GM12878 (cell line): ENCODE measurements around the gene NRP2. TPM values are rescaled to one million over a fixed set of nuclear protein-coding genes. Genes with fewer than 3 reads are reported as not detected.

Experiments
- ATAC-seq: fragments of 200-7000 bp; cut with Tn5 transposase; 3 replicates; pipeline ENCODE4 v1.9.1; 2020; ENCODE audit warnings: mild to moderate bottlenecking, moderate library complexity
- BruUV-seq: library from RNA; stranded (reverse); fragments of 400-500 nt; replicated peaks from 2 replicates; lab custom pipeline; 2021; lab: Mats Ljungman, UMichigan
- CTCF ChIA-PET: fragments of 300-600 bp; sonication (Branson Sonifier 250); formaldehyde crosslinking; extraction: SDS; loops from one replicate; lab custom pipeline; 2021; ENCODE audit warnings: inconsistent platforms; lab: Yijun Ruan, JAX
- POLR2A ChIA-PET: fragments of 350-600 bp; formaldehyde crosslinking; extraction: SDS; loops from one replicate; lab custom pipeline; 2021; ENCODE audit warnings: inconsistent platforms; lab: Charles Lee
- RAD21 ChIA-PET: fragments of 300-600 bp; sonication (Branson Sonifier 250); formaldehyde crosslinking; loops from one replicate; lab custom pipeline; 2023; ENCODE audit warnings: antibody characterized with exemption; ENCODE audit not compliant: unreplicated experiment; lab: Charles Lee
- SMC1A ChIA-PET: fragments of 300-600 bp; sonication (Branson Sonifier 250); formaldehyde crosslinking; loops from one replicate; lab custom pipeline; 2023; ENCODE audit not compliant: unreplicated experiment, uncharacterized antibody; lab: Charles Lee
- DNase-seq: peaks from one replicate; pipeline ENCODE4 v3.0.0-alpha.2; 2011; ENCODE audit warnings: low read depth, low spot score
- FAIRE-seq: peaks from 3 replicates; lab custom pipeline; 2011; peaks lifted over from hg19 to GRCh38; lab: Jason Lieb, UNC
- H2AFZ ChIP-seq: 2 replicates; pipeline ENCODE4 v1.6.0; 2011; ENCODE audit warnings: low read depth, low read length, control low read depth; ENCODE audit not compliant: control insufficient read depth
- H3K27ac ChIP-seq: 2 replicates; pipeline ENCODE4 v1.5.1; 2011; ENCODE audit warnings: control low read depth; ENCODE audit not compliant: control insufficient read depth, insufficient read depth
- H3K27me3 ChIP-seq, 2 experiments: replicated peaks in 1 of 2; 2 replicates each; pipeline versions ENCODE4 v1.6.0 to v1.6.1; 2011; ENCODE audit warnings: low read length in 1 of 2; ENCODE audit not compliant: control insufficient read depth in 2 of 2, insufficient read depth in 2 of 2
- H3K36me3 ChIP-seq, 2 experiments: 2 replicates each; pipeline ENCODE4 v1.5.1; 2011; ENCODE audit warnings: low read length in 1 of 2; ENCODE audit not compliant: control insufficient read depth in 2 of 2, insufficient read depth in 2 of 2
- H3K4me1 ChIP-seq: 2 replicates; pipeline ENCODE4 v1.6.1; 2011; ENCODE audit warnings: mild to moderate bottlenecking, low read length, moderate library complexity, mixed read lengths; ENCODE audit not compliant: control insufficient read depth, insufficient read depth
- H3K4me2 ChIP-seq: 2 replicates; pipeline ENCODE4 v1.6.0; 2011; ENCODE audit warnings: control low read depth; ENCODE audit not compliant: control insufficient read depth, insufficient read depth
- H3K4me3 ChIP-seq: fragments of 200-600 bp; sonication (generic); 2 replicates; pipeline ENCODE4 v1.5.1; 2016
- H3K79me2 ChIP-seq: 2 replicates; pipeline ENCODE4 v1.6.0; 2011; ENCODE audit warnings: low read length; ENCODE audit not compliant: control insufficient read depth, insufficient read depth
- H3K9ac ChIP-seq: 2 replicates; pipeline ENCODE4 v1.8.0; 2011; ENCODE audit warnings: low read length, control low read depth, mixed read lengths; ENCODE audit not compliant: control insufficient read depth, insufficient read depth
- H3K9me3 ChIP-seq: replicated peaks from 3 replicates; pipeline ENCODE4 v1.5.1; 2011; ENCODE audit warnings: mild to moderate bottlenecking, low read length; ENCODE audit not compliant: control insufficient read depth, insufficient read depth
- H4K20me1 ChIP-seq: 2 replicates; pipeline ENCODE4 v1.6.0; 2011; ENCODE audit not compliant: control insufficient read depth, insufficient read depth
- IKZF1 ChIP-seq: fragments of 450-650 bp; conservative IDR thresholded peaks from 2 replicates; pipeline ENCODE4 v1.6.1; 2017; ENCODE audit warnings: antibody characterized with exemption, mild to moderate bottlenecking
- ZNF687 ChIP-seq: fragments of 450-650 bp; IDR thresholded peaks from 2 replicates; pipeline ENCODE4 v1.6.1; 2017; ENCODE audit warnings: mild to moderate bottlenecking, moderate library complexity
- WGBS: methylation state at CpG from one replicate; pipeline ENCODE4 v1.1.6; 2016; ENCODE audit warnings: low lambda C conversion rate; ENCODE audit not compliant: insufficient replicate concordance, insufficient coverage; ENCODE audit errors: missing lambda C conversion rate; 5-methylcytosine and 5-hydroxymethylcytosine counted together
- in situ Hi-C: fragments of 300-500 bp; cut with MboI; formaldehyde crosslinking; loops from 9 replicates; pipeline ENCODE4 v1.14.3; 2018; ENCODE audit warnings: mixed read lengths
- intact Hi-C: fragments of 100-400 bp; cut with micrococcal nuclease; formaldehyde crosslinking; loops from one replicate; pipeline ENCODE4 v1.14.2; 2022; ENCODE audit not compliant: unreplicated experiment
- polyA plus RNA-seq, 11 experiments: library from polyadenylated mRNA; depleted of rRNA in 4 of 11; unstranded in 6 of 11; stranded (reverse) in 5 of 11; fragments of >200 nt; fragmentation: Nextera tagmentation in 4 of 11; fragmentation: Illumina TruSeq in 1 of 11; extraction: Ambion mirVana in 4 of 11; extraction: Trizol in 1 of 11; gene quantifications; 1 replicate in 1 of 11; 2 replicates in 10 of 11; pipeline versions ENCODE4 v1.2.1 to v1.2.3, GENCODE V29; 2011 to 2016; ENCODE audit warnings: inconsistent platforms in 2 of 11, missing spikeins in 2 of 11, low read depth in 1 of 11
- total RNA-seq, 4 experiments: library from RNA; depleted of rRNA in 3 of 4; stranded (reverse); fragments of >200 nt in 3 of 4; fragmentation: Illumina TruSeq in 1 of 4; extraction: Trizol in 1 of 4; gene quantifications; 2 replicates each; pipeline versions ENCODE4 v1.2.1 to v1.2.3, GENCODE V29; 2013 to 2021
- TF ChIP-seq, protein P1 (sequence below): fragments of 450-650 bp; IDR thresholded peaks from 2 replicates; pipeline ENCODE4 v1.6.1; 2016; ENCODE audit warnings: mild to moderate bottlenecking, moderate library complexity, borderline replicate concordance

NRP2 gene
- total and polyA plus RNA-seq, 10 of the 15 experiments (the other 5 are each of a cell fraction or from before 2014, with no cell fraction given): 0.06 to 1.2 (median 0.46) TPM

GRCh38 chr2:205787761-205788160, 105.5 kb downstream of the NRP2 start:
- no peaks in the 10 kb centered on the region for H3K79me2 ChIP-seq
- no peaks in the 10 kb centered on the region for H4K20me1 ChIP-seq
- SMC1A ChIA-PET: no interaction called here
- no peaks in the 10 kb centered on the region for H3K4me1 ChIP-seq
- ATAC-seq (no peak), DNase-seq (no peak), FAIRE-seq (no peak)
- RAD21 ChIA-PET: no interaction called here
- H3K9ac ChIP-seq: no peak overlapping the region
- in situ Hi-C loops (no loop called here), intact Hi-C loops (no loop called here)
- no peak overlapping the region for H2AFZ ChIP-seq
- H3K4me3 ChIP-seq: no peak overlapping the region
- no peak overlapping the region for H3K27ac ChIP-seq
- H3K36me3 ChIP-seq: no peaks in the 10 kb centered on the region
- no peaks in the 10 kb centered on the region; a peak in 3 of 4 replicates for H3K27me3 ChIP-seq
- no peak for TF ChIP-seq IKZF1
- TF ChIP-seq, protein P1, sequence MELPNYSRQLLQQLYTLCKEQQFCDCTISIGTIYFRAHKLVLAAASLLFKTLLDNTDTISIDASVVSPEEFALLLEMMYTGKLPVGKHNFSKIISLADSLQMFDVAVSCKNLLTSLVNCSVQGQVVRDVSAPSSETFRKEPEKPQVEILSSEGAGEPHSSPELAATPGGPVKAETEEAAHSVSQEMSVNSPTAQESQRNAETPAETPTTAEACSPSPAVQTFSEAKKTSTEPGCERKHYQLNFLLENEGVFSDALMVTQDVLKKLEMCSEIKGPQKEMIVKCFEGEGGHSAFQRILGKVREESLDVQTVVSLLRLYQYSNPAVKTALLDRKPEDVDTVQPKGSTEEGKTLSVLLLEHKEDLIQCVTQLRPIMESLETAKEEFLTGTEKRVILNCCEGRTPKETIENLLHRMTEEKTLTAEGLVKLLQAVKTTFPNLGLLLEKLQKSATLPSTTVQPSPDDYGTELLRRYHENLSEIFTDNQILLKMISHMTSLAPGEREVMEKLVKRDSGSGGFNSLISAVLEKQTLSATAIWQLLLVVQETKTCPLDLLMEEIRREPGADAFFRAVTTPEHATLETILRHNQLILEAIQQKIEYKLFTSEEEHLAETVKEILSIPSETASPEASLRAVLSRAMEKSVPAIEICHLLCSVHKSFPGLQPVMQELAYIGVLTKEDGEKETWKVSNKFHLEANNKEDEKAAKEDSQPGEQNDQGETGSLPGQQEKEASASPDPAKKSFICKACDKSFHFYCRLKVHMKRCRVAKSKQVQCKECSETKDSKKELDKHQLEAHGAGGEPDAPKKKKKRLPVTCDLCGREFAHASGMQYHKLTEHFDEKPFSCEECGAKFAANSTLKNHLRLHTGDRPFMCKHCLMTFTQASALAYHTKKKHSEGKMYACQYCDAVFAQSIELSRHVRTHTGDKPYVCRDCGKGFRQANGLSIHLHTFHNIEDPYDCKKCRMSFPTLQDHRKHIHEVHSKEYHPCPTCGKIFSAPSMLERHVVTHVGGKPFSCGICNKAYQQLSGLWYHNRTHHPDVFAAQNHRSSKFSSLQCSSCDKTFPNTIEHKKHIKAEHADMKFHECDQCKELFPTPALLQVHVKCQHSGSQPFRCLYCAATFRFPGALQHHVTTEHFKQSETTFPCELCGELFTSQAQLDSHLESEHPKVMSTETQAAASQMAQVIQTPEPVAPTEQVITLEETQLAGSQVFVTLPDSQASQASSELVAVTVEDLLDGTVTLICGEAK: no peak
- no peak for TF ChIP-seq ZNF687
- H3K4me2 ChIP-seq: no peak overlapping the region
- POLR2A ChIA-PET: no interaction called here
- CTCF ChIA-PET: no interaction called here
- WGBS: 57% methylated on average over 3 of the region's 3 CpGs
- no TSS peak for BruUV-seq
- H3K9me3 ChIP-seq: no peaks in the 10 kb centered on the region
